Measurements from ENCODE around the gene DISC1.

DNA sequence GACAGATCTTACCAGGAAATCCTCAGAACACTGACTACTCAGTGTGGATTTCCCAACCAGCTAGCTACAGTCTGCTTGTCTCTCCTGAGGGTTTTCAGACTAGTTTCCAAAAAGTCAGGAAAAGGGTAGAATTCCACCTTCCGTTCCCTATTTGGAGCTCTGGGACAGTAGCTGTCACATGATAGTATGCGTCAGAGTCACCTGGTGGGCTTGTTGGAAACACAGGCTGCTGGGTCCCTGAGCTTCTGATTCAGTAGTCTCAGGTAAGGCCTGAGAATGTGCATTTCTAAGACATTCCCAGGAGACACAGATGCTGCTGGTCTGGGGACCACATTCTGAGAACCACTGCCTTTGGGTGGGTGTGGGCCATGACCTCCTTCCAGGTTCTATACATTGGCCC lies 272.5 kb downstream of the DISC1 start:
- TF ChIP-seq, protein P1, sequence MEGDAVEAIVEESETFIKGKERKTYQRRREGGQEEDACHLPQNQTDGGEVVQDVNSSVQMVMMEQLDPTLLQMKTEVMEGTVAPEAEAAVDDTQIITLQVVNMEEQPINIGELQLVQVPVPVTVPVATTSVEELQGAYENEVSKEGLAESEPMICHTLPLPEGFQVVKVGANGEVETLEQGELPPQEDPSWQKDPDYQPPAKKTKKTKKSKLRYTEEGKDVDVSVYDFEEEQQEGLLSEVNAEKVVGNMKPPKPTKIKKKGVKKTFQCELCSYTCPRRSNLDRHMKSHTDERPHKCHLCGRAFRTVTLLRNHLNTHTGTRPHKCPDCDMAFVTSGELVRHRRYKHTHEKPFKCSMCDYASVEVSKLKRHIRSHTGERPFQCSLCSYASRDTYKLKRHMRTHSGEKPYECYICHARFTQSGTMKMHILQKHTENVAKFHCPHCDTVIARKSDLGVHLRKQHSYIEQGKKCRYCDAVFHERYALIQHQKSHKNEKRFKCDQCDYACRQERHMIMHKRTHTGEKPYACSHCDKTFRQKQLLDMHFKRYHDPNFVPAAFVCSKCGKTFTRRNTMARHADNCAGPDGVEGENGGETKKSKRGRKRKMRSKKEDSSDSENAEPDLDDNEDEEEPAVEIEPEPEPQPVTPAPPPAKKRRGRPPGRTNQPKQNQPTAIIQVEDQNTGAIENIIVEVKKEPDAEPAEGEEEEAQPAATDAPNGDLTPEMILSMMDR (IDR thresholded peaks at IDR 0.05), result no peak
- no peak for TF ChIP-seq POLR2A (IDR thresholded peaks at IDR 0.05)
